H1 (cell line): ENCODE measurements around the gene C15orf40. TPM values are rescaled to one million over a fixed set of nuclear protein-coding genes. Genes with fewer than 3 reads are reported as not detected.

Experiments
- CTCF ChIA-PET: fragments of 300-600 bp; sonication (Branson Sonifier 250); formaldehyde crosslinking; loops from one replicate; lab custom pipeline; 2021; ENCODE audit not compliant: partially characterized antibody; lab: Charles Lee
- POLR2A ChIA-PET: fragments of 300-600 bp; sonication (Branson Sonifier 250); formaldehyde crosslinking; loops from one replicate; lab custom pipeline; 2021; ENCODE audit warnings: inconsistent platforms; ENCODE audit not compliant: partially characterized antibody; lab: Charles Lee
- DNase-seq, 2 experiments: peaks; one replicate each; pipeline versions ENCODE4 v3.0.0 to v3.0.0-alpha.2; 2010 to 2022; ENCODE audit warnings: low spot score in 2 of 2, low read depth in 1 of 2, mixed read lengths in 1 of 2
- FAIRE-seq: peaks from 2 replicates; lab custom pipeline; 2011; peaks lifted over from hg19 to GRCh38; lab: Jason Lieb, UNC
- H2AFZ ChIP-seq: 2 replicates; pipeline ENCODE4 v1.8.1; 2012; ENCODE audit warnings: low read length, inconsistent platforms
- H2AK5ac ChIP-seq: 2 replicates; pipeline ENCODE4 v1.6.1; 2013; ENCODE audit warnings: low read depth, low read length
- H2BK120ac ChIP-seq: replicated peaks from 2 replicates; pipeline ENCODE3; 2013; ENCODE audit warnings: low read depth, low read length, inconsistent platforms
- H2BK12ac ChIP-seq: 2 replicates; pipeline ENCODE4 v1.6.1; 2013; ENCODE audit warnings: low read depth, low read length
- H2BK15ac ChIP-seq: 2 replicates; pipeline ENCODE4 v1.6.1; 2013; ENCODE audit warnings: low read length
- H2BK20ac ChIP-seq: 2 replicates; pipeline ENCODE4 v1.6.1; 2013; ENCODE audit warnings: low read length
- H2BK5ac ChIP-seq: 2 replicates; pipeline ENCODE4 v1.6.1; 2013; ENCODE audit warnings: low read depth, low read length
- H3K14ac ChIP-seq: 2 replicates; pipeline ENCODE4 v1.6.1; 2013; ENCODE audit warnings: inconsistent platforms; ENCODE audit not compliant: insufficient read length
- H3K18ac ChIP-seq: 2 replicates; pipeline ENCODE4 v1.6.1; 2013; ENCODE audit warnings: low read length; ENCODE audit errors: extremely low read depth
- H3K23ac ChIP-seq: 2 replicates; pipeline ENCODE4 v1.6.1; 2013; ENCODE audit warnings: inconsistent platforms; ENCODE audit not compliant: insufficient read length
- H3K23me2 ChIP-seq: 2 replicates; pipeline ENCODE4 v1.6.1; 2013; ENCODE audit warnings: low read depth, low read length
- H3K27ac ChIP-seq: 2 replicates; pipeline ENCODE4 v1.6.1; 2011; ENCODE audit warnings: low read depth, low read length, inconsistent platforms
- H3K27me3 ChIP-seq, 4 experiments: replicated peaks in 1 of 4; 1 replicate in 1 of 4; 2 replicates in 3 of 4; pipeline versions ENCODE4 v1.6.1 to v1.8.1; 2011 to 2013; ENCODE audit warnings: low read length in 3 of 4, mild to moderate bottlenecking in 3 of 4, inconsistent platforms in 2 of 4, mixed read lengths in 2 of 4, moderate library complexity in 1 of 4; ENCODE audit not compliant: control insufficient read depth in 3 of 4, insufficient read depth in 3 of 4; ENCODE audit errors: extremely low read depth in 1 of 4
- H3K36me3 ChIP-seq, 4 experiments: 2 replicates each; pipeline versions ENCODE4 v1.6.1 to v1.8.1; 2011 to 2013; ENCODE audit warnings: mild to moderate bottlenecking in 4 of 4, low read length in 3 of 4, moderate library complexity in 2 of 4, control low read depth in 1 of 4, inconsistent platforms in 1 of 4; ENCODE audit not compliant: insufficient read depth in 4 of 4, control insufficient read depth in 2 of 4
- H3K4ac ChIP-seq: replicated peaks from 2 replicates; pipeline ENCODE3; 2013; ENCODE audit warnings: low read length, low read depth, mixed read lengths, inconsistent platforms; ENCODE audit not compliant: insufficient read length
- H3K4me1 ChIP-seq, 4 experiments: replicated peaks in 1 of 4; 1 replicate in 1 of 4; 2 replicates in 3 of 4; pipeline versions ENCODE4 v1.6.1 to v1.8.1; 2011 to 2013; ENCODE audit warnings: low read length in 3 of 4, inconsistent platforms in 2 of 4, mixed read lengths in 1 of 4; ENCODE audit not compliant: insufficient read depth in 4 of 4, control insufficient read depth in 3 of 4
- H3K4me2 ChIP-seq, 2 experiments: 2 replicates each; pipeline versions ENCODE4 v1.6.1 to v1.8.1; 2011 to 2013; ENCODE audit warnings: low read depth in 2 of 2, low read length in 2 of 2, control low read depth in 1 of 2, inconsistent platforms in 1 of 2, mild to moderate bottlenecking in 1 of 2; ENCODE audit not compliant: insufficient read depth in 1 of 2
- H3K4me3 ChIP-seq, 4 experiments: fragments of 200-600, 300-600 bp in 1 of 4; sonication (generic), shearing (Covaris generic), sonication (Bioruptor Twin) in 1 of 4; 2 replicates each; pipeline versions ENCODE4 v1.5.1 to v1.8.1; 2011 to 2016; ENCODE audit warnings: low read length in 4 of 4, low read depth in 3 of 4, control low read depth in 2 of 4, inconsistent platforms in 2 of 4, mild to moderate bottlenecking in 2 of 4, mixed read lengths in 1 of 4, moderate library complexity in 1 of 4; ENCODE audit not compliant: insufficient read depth in 2 of 4; ENCODE audit errors: extremely low read depth in 1 of 4
- H3K56ac ChIP-seq: replicated peaks from 2 replicates; pipeline ENCODE3; 2013; ENCODE audit warnings: low read depth, mild to moderate bottlenecking, mixed read lengths, low read length, inconsistent platforms; ENCODE audit not compliant: insufficient read length
- H3K79me1 ChIP-seq: 2 replicates; pipeline ENCODE4 v1.6.1; 2013; ENCODE audit warnings: low read depth, low read length, control low read depth
- H3K79me2 ChIP-seq, 2 experiments: 2 replicates each; pipeline versions ENCODE4 v1.6.1 to v1.8.1; 2012 to 2013; ENCODE audit warnings: low read length in 2 of 2, mild to moderate bottlenecking in 2 of 2, inconsistent platforms in 1 of 2; ENCODE audit not compliant: insufficient read depth in 2 of 2, control insufficient read depth in 1 of 2
- H3K9ac ChIP-seq, 4 experiments: replicated peaks in 1 of 4; 1 replicate in 1 of 4; 2 replicates in 3 of 4; pipeline versions ENCODE4 v1.6.1 to v1.8.1; 2011 to 2013; ENCODE audit warnings: low read depth in 3 of 4, low read length in 3 of 4, control low read depth in 2 of 4, mild to moderate bottlenecking in 2 of 4, moderate library complexity in 2 of 4, inconsistent platforms in 1 of 4; ENCODE audit errors: extremely low read depth in 1 of 4
- H3K9me3 ChIP-seq, 2 experiments: 2 replicates each; pipeline versions ENCODE4 v1.6.1 to v1.8.1; 2012 to 2013; ENCODE audit warnings: mild to moderate bottlenecking in 2 of 2, moderate library complexity in 2 of 2, control low read depth in 1 of 2, inconsistent platforms in 1 of 2, low read depth in 1 of 2, low read length in 1 of 2, mixed read lengths in 1 of 2; ENCODE audit not compliant: insufficient read depth in 2 of 2
- H4K20me1 ChIP-seq, 2 experiments: replicated peaks in 1 of 2; 2 replicates each; pipeline versions ENCODE3 to v1.8.1; 2011 to 2013; ENCODE audit warnings: inconsistent platforms in 2 of 2, low read length in 2 of 2, mild to moderate bottlenecking in 1 of 2; ENCODE audit not compliant: insufficient read depth in 2 of 2, control insufficient read depth in 1 of 2
- H4K5ac ChIP-seq: 2 replicates; pipeline ENCODE4 v1.6.1; 2013; ENCODE audit warnings: low read length, low read depth, mixed read lengths, inconsistent platforms; ENCODE audit not compliant: insufficient read length
- H4K8ac ChIP-seq: 2 replicates; pipeline ENCODE4 v1.8.0; 2013; ENCODE audit warnings: mild to moderate bottlenecking, moderate library complexity, low read length, inconsistent platforms; ENCODE audit not compliant: insufficient read depth; ENCODE audit errors: extremely low read depth
- H4K91ac ChIP-seq: replicated peaks from 2 replicates; pipeline ENCODE3; 2013; ENCODE audit warnings: low read length, mixed read lengths, inconsistent platforms; ENCODE audit not compliant: insufficient read length
- CEBPB ChIP-seq: IDR thresholded peaks from 2 replicates; pipeline ENCODE4 v1.6.1; 2012; ENCODE audit warnings: low read depth, low read length
- KDM4A ChIP-seq: IDR thresholded peaks from one replicate; pipeline ENCODE4 v1.7.1; 2012; ENCODE audit warnings: low read depth, mild to moderate bottlenecking, moderate library complexity, low read length, inconsistent platforms; ENCODE audit not compliant: severe bottlenecking
- MAFK ChIP-seq: IDR thresholded peaks from 2 replicates; pipeline ENCODE4 v1.6.1; 2012; ENCODE audit warnings: low read depth, mild to moderate bottlenecking, improper control_type of control experiment, low read length
- RAD21 ChIP-seq, 2 experiments: IDR thresholded peaks in 1 of 2; conservative IDR thresholded peaks in 1 of 2; 2 replicates each; pipeline ENCODE4 v1.6.1; 2011; ENCODE audit warnings: low read depth in 2 of 2, low read length in 2 of 2, improper control_type of control experiment in 1 of 2, inconsistent platforms in 1 of 2, mild to moderate bottlenecking in 1 of 2, moderate library complexity in 1 of 2
- SAP30 ChIP-seq: fragments of 300-600 bp; sonication (generic); IDR thresholded peaks from 2 replicates; pipeline ENCODE4 v1.7.1; 2012; ENCODE audit warnings: low read length, moderate library complexity, mild to moderate bottlenecking, inconsistent platforms; ENCODE audit not compliant: insufficient read depth, insufficient replicate concordance
- SP1 ChIP-seq: IDR thresholded peaks from 2 replicates; pipeline ENCODE4 v1.6.1; 2011; ENCODE audit warnings: low read depth, low read length
- SP2 ChIP-seq: IDR thresholded peaks from 2 replicates; pipeline ENCODE4 v1.6.1; 2012; ENCODE audit warnings: mild to moderate bottlenecking, low read length, inconsistent platforms
- WGBS, 2 experiments: shearing (Covaris generic) in 1 of 2; methylation state at CpG; one replicate each; pipeline versions ENCODE4 v1.1.6 to v1.1.7; 2013 to 2015; ENCODE audit warnings: low lambda C conversion rate in 2 of 2, mixed read lengths in 2 of 2, inconsistent platforms in 1 of 2, low coverage in 1 of 2, missing lambda C conversion rate in 1 of 2; ENCODE audit not compliant: insufficient replicate concordance in 2 of 2, insufficient coverage in 1 of 2, insufficient read length in 1 of 2; ENCODE audit errors: extremely low coverage in 1 of 2, missing lambda C conversion rate in 1 of 2; 5-methylcytosine and 5-hydroxymethylcytosine counted together
- polyA plus RNA-seq, 7 experiments: library from polyadenylated mRNA; depleted of rRNA in 3 of 7; stranded (reverse) in 5 of 7; unstranded in 2 of 7; fragments of >200 nt in 5 of 7; fragments of 200-250 nt in 2 of 7; gene quantifications; 1 replicate in 5 of 7; 2 replicates in 1 of 7; 4 replicates in 1 of 7; pipeline versions ENCODE4 v1.2.1 to v1.2.3, GENCODE V29; 2011 to 2013; ENCODE audit warnings: missing spikeins in 2 of 7, mixed read lengths in 2 of 7
- total RNA-seq: library from RNA; stranded (reverse); fragmentation: NEBNext Ultra II Directional; extraction: Animal tissue kit (Norgen Biotek cat#: 25700); gene quantifications from 2 replicates; pipeline ENCODE4 v1.2.1, GENCODE V29; 2021
- TF ChIP-seq, protein P1 (sequence below), 3 experiments: IDR thresholded peaks; 1 replicate in 2 of 3; 2 replicates in 1 of 3; pipeline versions ENCODE4 v1.5.1 to v1.6.1; 2011; ENCODE audit warnings: low read length in 3 of 3, mild to moderate bottlenecking in 3 of 3, inconsistent platforms in 2 of 3, low read depth in 1 of 3, moderate library complexity in 1 of 3; ENCODE audit not compliant: insufficient read depth in 1 of 3; ENCODE audit errors: control extremely low read depth in 1 of 3

Gene C15orf40
- total and polyA plus RNA-seq, 2 of the 8 experiments (the other 6 are each of a cell fraction or from before 2014, with no cell fraction given), result 10.7 TPM

DNA sequence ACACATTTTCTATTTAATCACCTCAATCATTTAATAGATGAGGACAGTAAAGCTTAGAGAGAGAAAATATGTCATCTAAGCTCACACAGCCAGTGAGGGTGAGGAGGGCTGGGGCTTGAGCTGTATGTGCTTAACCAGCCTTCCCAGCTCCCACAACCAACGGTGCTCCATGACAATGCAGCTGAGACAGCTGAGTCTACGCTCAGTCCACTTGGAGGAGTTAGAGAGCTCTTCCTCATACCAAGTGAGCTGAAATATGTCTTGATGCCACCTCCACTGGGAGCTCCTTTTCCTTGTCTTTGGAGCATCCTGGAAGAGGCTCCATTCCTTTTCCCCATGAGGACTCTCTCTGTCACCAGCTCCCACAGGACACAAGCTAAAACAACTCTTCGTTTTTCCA, 68.3 kb downstream of the C15orf40 start:
- no peak overlapping the region for H3K4me3 ChIP-seq
- no peak for FAIRE-seq
- H3K79me2 ChIP-seq, result no peaks in the 10 kb centered on the region
- H4K91ac ChIP-seq, result no peak overlapping the region
- CTCF ChIA-PET, result interaction anchor here (0.8 to 2.1 kb wide), 14 partner anchors 11 to 413 kb away, joined by 3 to 7 read pairs (median 4); partner anchors contain the start of gene RAMAC
- no peak for TF ChIP-seq SP2
- TF ChIP-seq, protein P1, sequence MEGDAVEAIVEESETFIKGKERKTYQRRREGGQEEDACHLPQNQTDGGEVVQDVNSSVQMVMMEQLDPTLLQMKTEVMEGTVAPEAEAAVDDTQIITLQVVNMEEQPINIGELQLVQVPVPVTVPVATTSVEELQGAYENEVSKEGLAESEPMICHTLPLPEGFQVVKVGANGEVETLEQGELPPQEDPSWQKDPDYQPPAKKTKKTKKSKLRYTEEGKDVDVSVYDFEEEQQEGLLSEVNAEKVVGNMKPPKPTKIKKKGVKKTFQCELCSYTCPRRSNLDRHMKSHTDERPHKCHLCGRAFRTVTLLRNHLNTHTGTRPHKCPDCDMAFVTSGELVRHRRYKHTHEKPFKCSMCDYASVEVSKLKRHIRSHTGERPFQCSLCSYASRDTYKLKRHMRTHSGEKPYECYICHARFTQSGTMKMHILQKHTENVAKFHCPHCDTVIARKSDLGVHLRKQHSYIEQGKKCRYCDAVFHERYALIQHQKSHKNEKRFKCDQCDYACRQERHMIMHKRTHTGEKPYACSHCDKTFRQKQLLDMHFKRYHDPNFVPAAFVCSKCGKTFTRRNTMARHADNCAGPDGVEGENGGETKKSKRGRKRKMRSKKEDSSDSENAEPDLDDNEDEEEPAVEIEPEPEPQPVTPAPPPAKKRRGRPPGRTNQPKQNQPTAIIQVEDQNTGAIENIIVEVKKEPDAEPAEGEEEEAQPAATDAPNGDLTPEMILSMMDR (IDR thresholded peaks at IDR 0.05; ENCODE audit: control extremely low read depth in 1 of 3, insufficient read depth in 1 of 3, low read depth in 1 of 3, low read length in 3 of 3), result peak in 1 of 3 experiments; percentile 38; a peak in 1 of 4 replicates
- TF ChIP-seq KDM4A, result no peak
- TF ChIP-seq MAFK, result no peak
- TF ChIP-seq SAP30, result no peak
- peak; percentile 28 to 46 for TF ChIP-seq RAD21 (IDR thresholded peaks at IDR 0.05 in 1 of 2, conservative IDR thresholded peaks at IDR 0.05 in 1 of 2; ENCODE audit: low read depth in 2 of 2, low read length in 2 of 2)
- TF ChIP-seq CEBPB, result no peak
- TF ChIP-seq SP1, result no peak
- TF ChIP-seq, all 59 proteins: peak for 2
- H2BK15ac ChIP-seq, result no peak overlapping the region
- H3K9me3 ChIP-seq, result no peaks in the 10 kb centered on the region
- H3K9ac ChIP-seq, result no peak overlapping the region
- no peak overlapping the region for H4K5ac ChIP-seq
- no peak overlapping the region for H3K27ac ChIP-seq
- H3K56ac ChIP-seq, result no peak overlapping the region
- no peak overlapping the region for H2BK12ac ChIP-seq
- no peak overlapping the region for H2BK20ac ChIP-seq
- no peak for DNase-seq
- no peak overlapping the region for H3K4ac ChIP-seq
- no peaks in the 10 kb centered on the region for H3K79me1 ChIP-seq
- no peaks in the 10 kb centered on the region for H3K27me3 ChIP-seq
- H3K4me2 ChIP-seq, result no peak overlapping the region
- H3K4me1 ChIP-seq, result no peaks in the 10 kb centered on the region
- H2BK5ac ChIP-seq, result no peak overlapping the region
- H3K23me2 ChIP-seq, result no peaks in the 10 kb centered on the region; the same call in 1 of the 2 replicates
- H2BK120ac ChIP-seq, result no peak overlapping the region
- H4K20me1 ChIP-seq, result peaks cover 0 to 2% of the 10 kb centered on the region in 2 experiments
- POLR2A ChIA-PET, result interaction anchor here (0.9 to 1.3 kb wide), 2 partner anchors 18 to 403 kb away, joined by 3 read pairs; partner anchors contain the start of gene RPS17
- H4K8ac ChIP-seq, result no peak overlapping the region
- no peak overlapping the region for H3K18ac ChIP-seq
- 70% methylated on average over 3 of the region's 3 CpGs; no CpG with 5 or more reads in 1 of the 2 experiments for WGBS, 2 experiments
- H3K14ac ChIP-seq, result no peak overlapping the region
- H3K36me3 ChIP-seq, result no peaks in the 10 kb centered on the region
- H3K23ac ChIP-seq, result no peak overlapping the region
- H2AK5ac ChIP-seq, result no peak overlapping the region
- no peak overlapping the region for H2AFZ ChIP-seq
